ENCODE measurements around the gene TGIF2. TPM values are rescaled to one million over a fixed set of nuclear protein-coding genes. Genes with fewer than 3 reads are reported as not detected.

Gene TGIF2
- total RNA-seq, 1 experiment from 2014 or later = 81.7 TPM

GRCh38 chr20:36632487-36633284 is 59.3 kb downstream of the TGIF2 start:
- WGBS (ENCODE audit: extremely low coverage, insufficient read length, low lambda C conversion rate) = no CpG with 5 or more reads among the region's 14 CpGs
- Histone ChIP-seq H3T11ph (ENCODE audit: low read length) (no peak overlapping the region), H2AK5ac (ENCODE audit: insufficient read length, low read length) (no peak overlapping the region), H3K14ac (ENCODE audit: insufficient read depth, low read length) (no peak overlapping the region; the same call in 1 of the 2 replicates), H2AFZ (ENCODE audit: low read length) (no peak overlapping the region), H3K4ac (ENCODE audit: low read depth, low read length) (no peak overlapping the region), H4K91ac (ENCODE audit: insufficient read length, low read depth, low read length) (no peak overlapping the region), H3K23ac (ENCODE audit: insufficient read length, low read depth, low read length) (no peak overlapping the region), H2BK15ac (ENCODE audit: low read depth, low read length) (no peak overlapping the region), H4K5ac (ENCODE audit: insufficient read length, low read depth, low read length) (no peak overlapping the region), H2BK20ac (ENCODE audit: low read depth, low read length, poor library complexity, severe bottlenecking) (no peak overlapping the region), H3K23me2 (ENCODE audit: insufficient read length, low read depth, low read length, poor library complexity, severe bottlenecking) (no peaks in the 10 kb centered on the region), H4K20me1 (ENCODE audit: control insufficient read depth, insufficient read depth, insufficient read length) (no peaks in the 10 kb centered on the region), H4K8ac (replicated peaks; ENCODE audit: insufficient read length, low read depth, low read length) (no peak overlapping the region), H3K56ac (ENCODE audit: insufficient read length, low read depth, low read length) (no peak overlapping the region), H3K9me3 (ENCODE audit: control insufficient read depth, low read depth, low read length) (no peaks in the 10 kb centered on the region), H3K79me2 (ENCODE audit: insufficient read depth, low read length) (no peaks in the 10 kb centered on the region), H3K79me1 (ENCODE audit: insufficient read depth, low read depth, low read length, poor library complexity, severe bottlenecking) (no peaks in the 10 kb centered on the region), H3K9ac (ENCODE audit: extremely low read depth, insufficient read length, low read length) (no peak overlapping the region), H2BK120ac (ENCODE audit: low read depth, low read length, poor library complexity, severe bottlenecking) (no peak overlapping the region), H3K27ac (ENCODE audit: insufficient read length, low read depth, low read length) (no peak overlapping the region), H3K27me3 (ENCODE audit: insufficient read depth, low read length) (no peaks in the 10 kb centered on the region), H2BK12ac (ENCODE audit: insufficient read length, low read depth, low read length) (no peak overlapping the region), H2BK5ac (ENCODE audit: insufficient read length, low read length) (no peak overlapping the region), H3K18ac (ENCODE audit: insufficient read length, low read depth, low read length) (no peak overlapping the region), H3K4me1 (ENCODE audit: insufficient read depth, low read length) (no peaks in the 10 kb centered on the region; the same call in 1 of the 2 replicates), H3K4me2 (ENCODE audit: insufficient read depth, insufficient read length, low read length) (no peak overlapping the region)
- Mint-ChIP-seq H3K4me1 (peaks cover 6 to 8% of the 10 kb centered on the region in 2 experiments; a peak in 3 of 4 replicates), H3K27ac (no peak overlapping the region; a peak in 2 of 7 replicates), H3K9me3 (no peaks in the 10 kb centered on the region), H3K4me3 (no peak overlapping the region), H3K27me3 (ENCODE audit: low read depth) (no peaks in the 10 kb centered on the region), H3K36me3 (ENCODE audit: insufficient read depth in 1 of 3, low read depth in 3 of 3) (no peaks in the 10 kb centered on the region)
- TF ChIP-seq, protein P1, sequence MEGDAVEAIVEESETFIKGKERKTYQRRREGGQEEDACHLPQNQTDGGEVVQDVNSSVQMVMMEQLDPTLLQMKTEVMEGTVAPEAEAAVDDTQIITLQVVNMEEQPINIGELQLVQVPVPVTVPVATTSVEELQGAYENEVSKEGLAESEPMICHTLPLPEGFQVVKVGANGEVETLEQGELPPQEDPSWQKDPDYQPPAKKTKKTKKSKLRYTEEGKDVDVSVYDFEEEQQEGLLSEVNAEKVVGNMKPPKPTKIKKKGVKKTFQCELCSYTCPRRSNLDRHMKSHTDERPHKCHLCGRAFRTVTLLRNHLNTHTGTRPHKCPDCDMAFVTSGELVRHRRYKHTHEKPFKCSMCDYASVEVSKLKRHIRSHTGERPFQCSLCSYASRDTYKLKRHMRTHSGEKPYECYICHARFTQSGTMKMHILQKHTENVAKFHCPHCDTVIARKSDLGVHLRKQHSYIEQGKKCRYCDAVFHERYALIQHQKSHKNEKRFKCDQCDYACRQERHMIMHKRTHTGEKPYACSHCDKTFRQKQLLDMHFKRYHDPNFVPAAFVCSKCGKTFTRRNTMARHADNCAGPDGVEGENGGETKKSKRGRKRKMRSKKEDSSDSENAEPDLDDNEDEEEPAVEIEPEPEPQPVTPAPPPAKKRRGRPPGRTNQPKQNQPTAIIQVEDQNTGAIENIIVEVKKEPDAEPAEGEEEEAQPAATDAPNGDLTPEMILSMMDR (conservative IDR thresholded peaks at IDR 0.05) = peak; percentile 66
- DNase-seq = peak; percentile 86
